ENCODE results near the gene SCYGR7.

DNA sequence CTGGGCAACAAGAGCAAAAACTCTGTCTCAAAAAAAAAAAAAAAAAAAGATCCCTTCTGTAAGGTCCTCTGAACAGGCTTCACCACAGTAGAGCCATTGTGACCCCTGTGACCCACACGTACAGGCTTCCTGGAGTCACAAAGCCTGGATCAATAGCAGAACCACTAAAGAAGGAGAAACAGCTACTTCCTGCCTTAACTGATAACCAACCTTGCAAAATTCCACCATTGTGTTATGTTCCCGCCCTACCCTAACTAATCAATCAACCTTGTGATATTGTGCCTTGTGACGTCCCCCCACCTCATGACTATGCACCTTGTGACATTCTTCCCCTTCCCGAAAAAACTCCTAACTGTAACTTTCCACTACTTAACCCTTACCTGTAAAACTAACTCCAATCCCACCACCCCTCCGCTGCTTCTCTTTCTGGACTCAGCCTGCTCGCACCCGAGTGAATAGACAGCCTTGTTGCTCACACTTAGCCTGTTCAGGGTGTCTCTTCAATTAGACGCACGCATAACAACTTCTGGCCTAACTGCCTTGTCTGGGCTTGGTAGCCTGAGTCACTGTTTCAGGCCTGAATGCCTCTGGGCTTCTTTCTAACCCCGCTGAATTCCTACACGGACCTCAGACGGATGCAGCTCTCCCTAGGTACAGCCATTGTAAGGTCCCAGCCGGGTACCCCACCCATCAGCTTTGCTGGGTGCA lies 31.4 kb downstream of the SCYGR7 start:
- TF ChIP-seq, protein P1, sequence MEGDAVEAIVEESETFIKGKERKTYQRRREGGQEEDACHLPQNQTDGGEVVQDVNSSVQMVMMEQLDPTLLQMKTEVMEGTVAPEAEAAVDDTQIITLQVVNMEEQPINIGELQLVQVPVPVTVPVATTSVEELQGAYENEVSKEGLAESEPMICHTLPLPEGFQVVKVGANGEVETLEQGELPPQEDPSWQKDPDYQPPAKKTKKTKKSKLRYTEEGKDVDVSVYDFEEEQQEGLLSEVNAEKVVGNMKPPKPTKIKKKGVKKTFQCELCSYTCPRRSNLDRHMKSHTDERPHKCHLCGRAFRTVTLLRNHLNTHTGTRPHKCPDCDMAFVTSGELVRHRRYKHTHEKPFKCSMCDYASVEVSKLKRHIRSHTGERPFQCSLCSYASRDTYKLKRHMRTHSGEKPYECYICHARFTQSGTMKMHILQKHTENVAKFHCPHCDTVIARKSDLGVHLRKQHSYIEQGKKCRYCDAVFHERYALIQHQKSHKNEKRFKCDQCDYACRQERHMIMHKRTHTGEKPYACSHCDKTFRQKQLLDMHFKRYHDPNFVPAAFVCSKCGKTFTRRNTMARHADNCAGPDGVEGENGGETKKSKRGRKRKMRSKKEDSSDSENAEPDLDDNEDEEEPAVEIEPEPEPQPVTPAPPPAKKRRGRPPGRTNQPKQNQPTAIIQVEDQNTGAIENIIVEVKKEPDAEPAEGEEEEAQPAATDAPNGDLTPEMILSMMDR (IDR thresholded peaks at IDR 0.05) = no peak
- TF ChIP-seq POLR2A (IDR thresholded peaks at IDR 0.05) = no peak
